ENCODE measurements around the gene MYO5B.

DNA sequence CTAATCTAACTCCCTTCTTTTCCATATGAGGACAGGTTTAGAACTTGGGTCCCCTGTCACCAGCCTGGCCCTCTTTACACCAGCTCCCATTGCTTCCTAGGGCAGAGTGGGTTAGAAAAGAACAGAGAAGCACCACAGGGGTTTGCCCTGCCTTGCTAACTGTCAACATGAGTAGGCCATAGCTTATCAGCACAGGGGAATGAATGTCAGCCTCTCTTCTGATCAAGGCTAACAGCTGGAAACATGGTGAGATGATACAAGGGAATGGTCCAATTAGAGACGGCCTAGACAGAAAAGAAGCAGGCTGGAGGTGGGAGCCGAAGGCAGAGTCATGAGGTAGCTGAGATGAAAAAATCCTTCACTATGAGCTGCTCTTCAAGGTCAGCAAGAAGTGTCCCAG lies 192.2 kb downstream of the MYO5B start:
- TF ChIP-seq, protein P1, sequence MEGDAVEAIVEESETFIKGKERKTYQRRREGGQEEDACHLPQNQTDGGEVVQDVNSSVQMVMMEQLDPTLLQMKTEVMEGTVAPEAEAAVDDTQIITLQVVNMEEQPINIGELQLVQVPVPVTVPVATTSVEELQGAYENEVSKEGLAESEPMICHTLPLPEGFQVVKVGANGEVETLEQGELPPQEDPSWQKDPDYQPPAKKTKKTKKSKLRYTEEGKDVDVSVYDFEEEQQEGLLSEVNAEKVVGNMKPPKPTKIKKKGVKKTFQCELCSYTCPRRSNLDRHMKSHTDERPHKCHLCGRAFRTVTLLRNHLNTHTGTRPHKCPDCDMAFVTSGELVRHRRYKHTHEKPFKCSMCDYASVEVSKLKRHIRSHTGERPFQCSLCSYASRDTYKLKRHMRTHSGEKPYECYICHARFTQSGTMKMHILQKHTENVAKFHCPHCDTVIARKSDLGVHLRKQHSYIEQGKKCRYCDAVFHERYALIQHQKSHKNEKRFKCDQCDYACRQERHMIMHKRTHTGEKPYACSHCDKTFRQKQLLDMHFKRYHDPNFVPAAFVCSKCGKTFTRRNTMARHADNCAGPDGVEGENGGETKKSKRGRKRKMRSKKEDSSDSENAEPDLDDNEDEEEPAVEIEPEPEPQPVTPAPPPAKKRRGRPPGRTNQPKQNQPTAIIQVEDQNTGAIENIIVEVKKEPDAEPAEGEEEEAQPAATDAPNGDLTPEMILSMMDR (IDR thresholded peaks at IDR 0.05; ENCODE audit: insufficient read depth, low read length, poor library complexity, severe bottlenecking): no peak
- no peak for TF ChIP-seq EZH2phosphoT487 (conservative IDR thresholded peaks at IDR 0.05; ENCODE audit: low read length)
